K562 (cell line): ENCODE data around the gene KCNC4. TPM values are rescaled to one million over a fixed set of nuclear protein-coding genes. Genes with fewer than 3 reads are reported as not detected.

ENCODE experiments used
- ATAC-seq: fragments of 200-7000 bp; cut with Tn5 transposase; 3 replicates; pipeline ENCODE4 v1.9.1; 2020; ENCODE audit warnings: moderate library complexity
- BruUV-seq: library from RNA; stranded (reverse); fragments of 400-500 nt; replicated peaks from 2 replicates; lab custom pipeline; 2021; lab: Mats Ljungman, UMichigan
- CTCF ChIA-PET: fragments of 300-600 bp; formaldehyde crosslinking; extraction: SDS; loops from one replicate; lab custom pipeline; 2021; ENCODE audit warnings: low intra/inter-chr PET ratio; lab: Yijun Ruan, JAX
- POLR2A ChIA-PET: fragments of 300-600, 350-650 bp; sonication (Branson Sonifier 250); formaldehyde crosslinking; extraction: SDS; loops from one replicate; lab custom pipeline; 2021; ENCODE audit warnings: antibody characterized with exemption, inconsistent platforms; lab: Yijun Ruan, JAX
- DNase-seq, 4 experiments: peaks; one replicate each; pipeline versions ENCODE4 v3.0.0 to v3.0.0-alpha.2; 2011 to 2018; ENCODE audit warnings: low spot score in 3 of 4, mixed read lengths in 3 of 4; ENCODE audit errors: extremely low read depth in 1 of 4
- FAIRE-seq: peaks from 2 replicates; lab custom pipeline; 2011; peaks lifted over from hg19 to GRCh38; lab: Jason Lieb, UNC
- H2AFZ ChIP-seq: 2 replicates; pipeline ENCODE4 v1.6.0; 2011; ENCODE audit warnings: low read depth, low read length, control low read depth, inconsistent platforms
- H3K27ac ChIP-seq: fragments of 200-600 bp; 3 replicates; pipeline ENCODE4 v1.8.0; 2011; ENCODE audit warnings: low read depth, mild to moderate bottlenecking, control low read depth, inconsistent platforms, low read length, moderate library complexity, mixed read lengths; ENCODE audit errors: extremely low read depth
- H3K27me3 ChIP-seq, 2 experiments: fragments of 300-600 bp in 1 of 2; 2 replicates in 1 of 2; 3 replicates in 1 of 2; pipeline versions ENCODE4 v1.6.0 to v1.8.0; 2011; ENCODE audit warnings: inconsistent platforms in 2 of 2, low read length in 2 of 2, mild to moderate bottlenecking in 1 of 2, mixed read lengths in 1 of 2, moderate library complexity in 1 of 2; ENCODE audit not compliant: control insufficient read depth in 2 of 2, insufficient read depth in 2 of 2
- H3K36me3 ChIP-seq: fragments of 300-600 bp; 3 replicates; pipeline ENCODE4 v1.8.0; 2011; ENCODE audit warnings: mild to moderate bottlenecking, low read length, inconsistent platforms; ENCODE audit not compliant: control insufficient read depth, insufficient read depth
- H3K4me1 ChIP-seq, 2 experiments: fragments of 200-600 bp in 1 of 2; replicated peaks in 1 of 2; 2 replicates in 1 of 2; 3 replicates in 1 of 2; pipeline versions ENCODE4 v1.5.1 to v1.8.0; 2011; ENCODE audit warnings: inconsistent platforms in 2 of 2, low read length in 2 of 2, mild to moderate bottlenecking in 1 of 2, mixed read lengths in 1 of 2, moderate library complexity in 1 of 2; ENCODE audit not compliant: control insufficient read depth in 2 of 2, insufficient read depth in 2 of 2
- H3K4me2 ChIP-seq: 2 replicates; pipeline ENCODE4 v1.6.1; 2011; ENCODE audit warnings: low read length, control low read depth, inconsistent platforms, mixed read lengths; ENCODE audit not compliant: insufficient read depth
- H3K4me3 ChIP-seq: fragments of 200-600 bp; sonication (generic), shearing (Covaris generic); 2 replicates; pipeline ENCODE4 v1.5.1; 2016; ENCODE audit warnings: control low read depth, inconsistent platforms
- H3K79me2 ChIP-seq: fragments of 200-600 bp; 3 replicates; pipeline ENCODE4 v1.8.0; 2011; ENCODE audit warnings: low read length, inconsistent platforms; ENCODE audit not compliant: control insufficient read depth, insufficient read depth
- H3K9ac ChIP-seq, 2 experiments: 2 replicates each; pipeline versions ENCODE4 v1.6.0 to v1.6.1; 2011; ENCODE audit warnings: low read depth in 2 of 2, low read length in 2 of 2, control low read depth in 1 of 2, inconsistent platforms in 1 of 2, mild to moderate bottlenecking in 1 of 2, mixed read lengths in 1 of 2; ENCODE audit not compliant: insufficient read depth in 1 of 2
- H3K9me1 ChIP-seq: one replicate; pipeline ENCODE4 v1.6.0; 2011; ENCODE audit warnings: inconsistent platforms, mild to moderate bottlenecking, low read length, moderate library complexity; ENCODE audit not compliant: control insufficient read depth, insufficient read depth
- H3K9me3 ChIP-seq: replicated peaks from 2 replicates; pipeline ENCODE4 v1.5.1; 2011; ENCODE audit warnings: low read depth, low read length, inconsistent platforms; ENCODE audit not compliant: control insufficient read depth, insufficient read depth
- H4K20me1 ChIP-seq: replicated peaks from 2 replicates; pipeline ENCODE4 v1.6.1; 2011; ENCODE audit warnings: low read length, inconsistent platforms, mixed read lengths; ENCODE audit not compliant: control insufficient read depth, insufficient read depth
- CBFA2T2 ChIP-seq: fragments of 450-650 bp; conservative IDR thresholded peaks from 2 replicates; pipeline ENCODE4 v1.6.1; 2017; ENCODE audit warnings: mild to moderate bottlenecking
- CBX5 ChIP-seq: IDR thresholded peaks from 2 replicates; pipeline ENCODE4 v1.6.1; 2014; ENCODE audit warnings: low read depth, borderline replicate concordance
- HEY1 ChIP-seq: fragments of 250-450 bp; sonication (Bioruptor Pico); IDR thresholded peaks from 2 replicates; pipeline ENCODE4 v1.5.0; 2020; ENCODE audit warnings: mild to moderate bottlenecking, moderate library complexity, borderline replicate concordance
- HNRNPH1 ChIP-seq: fragments of 200-400 bp; formaldehyde crosslinking; optimal IDR thresholded peaks from 2 replicates; pipeline ENCODE3; 2017; ENCODE audit warnings: low read depth, mild to moderate bottlenecking, low read length, moderate library complexity
- ILK ChIP-seq: fragments of 450-650 bp; IDR thresholded peaks from 2 replicates; pipeline ENCODE4 v1.6.1; 2016; ENCODE audit warnings: missing genetic modification characterization, low read depth, mild to moderate bottlenecking, missing compliant biosample characterization, moderate library complexity, borderline replicate concordance
- KLF6 ChIP-seq: fragments of 250-450 bp; sonication (Bioruptor Pico); IDR thresholded peaks from 2 replicates; pipeline ENCODE4 v1.4.0; 2020; ENCODE audit warnings: mild to moderate bottlenecking, moderate library complexity, borderline replicate concordance
- MCM7 ChIP-seq, 2 experiments: fragments of 450-650 bp; IDR thresholded peaks; 2 replicates each; pipeline ENCODE4 v1.6.1; 2016 to 2018
- RBM34 ChIP-seq: fragments of 200-400 bp; formaldehyde crosslinking; IDR thresholded peaks from 2 replicates; pipeline ENCODE4 v1.6.1; 2018; ENCODE audit warnings: low read length, borderline replicate concordance; ENCODE audit not compliant: insufficient read depth
- SP2 ChIP-seq: IDR thresholded peaks from 2 replicates; pipeline ENCODE4 v1.6.1; 2011; ENCODE audit warnings: mild to moderate bottlenecking, low read depth, low read length, moderate library complexity; ENCODE audit not compliant: poor library complexity, severe bottlenecking; ENCODE audit errors: extremely low read depth
- TFE3 ChIP-seq: fragments of 450-650 bp; formaldehyde crosslinking; IDR thresholded peaks from 2 replicates; pipeline ENCODE4 v1.4.0; 2020; ENCODE audit warnings: mild to moderate bottlenecking, mixed read lengths
- TRIM24 ChIP-seq, 2 experiments: fragments of 450-650 bp; IDR thresholded peaks; 2 replicates each; pipeline ENCODE4 v1.6.1; 2016
- XRCC4 ChIP-seq: IDR thresholded peaks from one replicate; pipeline ENCODE4 v1.6.1; 2011; ENCODE audit not compliant: insufficient read depth, insufficient read length; ENCODE audit errors: extremely low read depth
- ZFP1 ChIP-seq: fragments of 450-650 bp; formaldehyde crosslinking; IDR thresholded peaks from 2 replicates; pipeline ENCODE4 v1.4.0; 2020; ENCODE audit warnings: mild to moderate bottlenecking, mixed read lengths
- ZNF239 ChIP-seq: fragments of 250-450 bp; sonication (Bioruptor Pico); IDR thresholded peaks from 2 replicates; pipeline ENCODE4 v1.4.0; 2020; ENCODE audit warnings: mild to moderate bottlenecking
- ZNF398 ChIP-seq: fragments of 250-450 bp; sonication (Bioruptor Pico); IDR thresholded peaks from 2 replicates; pipeline ENCODE4 v1.8.0; 2021; ENCODE audit warnings: moderate library complexity, mild to moderate bottlenecking, inconsistent platforms
- ZNF436 ChIP-seq: fragments of 250-450, 450-650 bp; sonication (Bioruptor Pico); formaldehyde crosslinking; IDR thresholded peaks from 2 replicates; pipeline ENCODE4 v1.7.0; 2020; ENCODE audit warnings: mild to moderate bottlenecking
- ZNF584 ChIP-seq: fragments of 200-800 bp; sonication (Bioruptor generic); IDR thresholded peaks from 2 replicates; pipeline ENCODE4 v1.6.1; 2016; ENCODE audit warnings: low read depth, mild to moderate bottlenecking, missing genetic modification characterization, missing compliant biosample characterization
- ZNF589 ChIP-seq: fragments of 200-800 bp; sonication (Bioruptor generic); IDR thresholded peaks from 2 replicates; pipeline ENCODE4 v1.6.1; 2016; ENCODE audit warnings: low read depth, missing genetic modification characterization, missing compliant biosample characterization
- ZNF699 ChIP-seq: fragments of 250-450 bp; sonication (Bioruptor Pico); IDR thresholded peaks from 2 replicates; pipeline ENCODE4 v1.8.0; 2021; ENCODE audit warnings: mild to moderate bottlenecking, moderate library complexity; ENCODE audit not compliant: insufficient replicate concordance
- WGBS: fragments of 100-300 bp; shearing (Covaris generic); methylation state at CpG from one replicate; pipeline ENCODE4 v1.1.6; 2016; ENCODE audit warnings: low coverage, mixed read lengths; ENCODE audit not compliant: insufficient coverage; ENCODE audit errors: missing lambda C conversion rate; 5-methylcytosine and 5-hydroxymethylcytosine counted together
- in situ Hi-C: fragments of 300-500 bp; cut with MboI; formaldehyde crosslinking; loops from 4 replicates; pipeline ENCODE4 v1.15.0; 2018; ENCODE audit warnings: inconsistent platforms, mixed read lengths
- intact Hi-C: fragments of 100-400 bp; cut with micrococcal nuclease; formaldehyde crosslinking; loops from 2 replicates; pipeline ENCODE4 v1.14.2; 2022
- polyA plus RNA-seq, 8 experiments: library from polyadenylated mRNA; depleted of rRNA in 4 of 8; stranded (reverse) in 5 of 8; unstranded in 3 of 8; fragments of >200 nt; fragmentation: Nextera tagmentation in 2 of 8; fragmentation: Illumina TruSeq in 1 of 8; extraction: Ambion mirVana in 2 of 8; extraction: Trizol in 1 of 8; gene quantifications; 2 replicates each; pipeline versions ENCODE4 v1.2.1 to v1.2.3, GENCODE V29; 2011 to 2014; ENCODE audit warnings: inconsistent platforms in 1 of 8, missing spikeins in 1 of 8
- total RNA-seq, 7 experiments: library from RNA; depleted of rRNA in 6 of 7; stranded (reverse); fragments of >200 nt in 6 of 7; fragmentation: Illumina TruSeq in 2 of 7; extraction: Trizol in 2 of 7; gene quantifications; 2 replicates each; pipeline versions ENCODE4 v1.2.1 to v1.2.3, GENCODE V29; 2011 to 2021; ENCODE audit warnings: low replicate concordance in 1 of 7

The KCNC4 gene
- total and polyA plus RNA-seq, 9 of the 15 experiments (the other 6 are each of a cell fraction or from before 2014, with no cell fraction given): 0.07 to 1.8 (median 0.73) TPM

GRCh38 chr1:110253213-110253612 is 43.1 kb downstream of the KCNC4 start (continued):
- TF ChIP-seq TFE3 (no peak), ZNF589 (CRISPR knock-in tag) (no peak), XRCC4 (no peak)

- ChIA-PET CTCF (no interaction called here), POLR2A (interaction anchor here (0.7 to 1.9 kb wide), 3 partner anchors 9 to 16 kb away, joined by 3 to 4 read pairs (median 4); no protein-coding TSS in a partner anchor)
- H3K36me3 ChIP-seq: no peaks in the 10 kb centered on the region
- peaks cover 43 to 63% of the 10 kb centered on the region in 2 experiments for H3K27me3 ChIP-seq
- no peaks in the 10 kb centered on the region for H3K9me1 ChIP-seq
- H3K79me2 ChIP-seq: no peaks in the 10 kb centered on the region
- H2AFZ ChIP-seq: no peak overlapping the region
- intact Hi-C loops: no loop called here
- no peak overlapping the region for H3K4me3 ChIP-seq
- in situ Hi-C loops: no loop called here
- H3K27ac ChIP-seq: no peak overlapping the region
- DNase-seq (no peak), FAIRE-seq (no peak), ATAC-seq (0 out of 3 replicates have a peak, but pooled peaks have one; percentile 33)
- no peak overlapping the region for H3K4me2 ChIP-seq
- WGBS: 0% methylated on average over 6 of the region's 6 CpGs
- no peaks in the 10 kb centered on the region for H4K20me1 ChIP-seq
- no peak overlapping the region for H3K9ac ChIP-seq
- BruUV-seq: no TSS peak
- no peaks in the 10 kb centered on the region for H3K4me1 ChIP-seq
- no peaks in the 10 kb centered on the region for H3K9me3 ChIP-seq
- TF ChIP-seq HNRNPH1 (no peak), ZNF239 (CRISPR knock-in tag) (no peak), CBX5 (no peak), HEY1 (no peak), ZNF398 (CRISPR knock-in tag) (no peak), MCM7 (IDR thresholded peaks at IDR 0.05) (no peak), RBM34 (no peak), CBFA2T2 (no peak), SP2 (no peak), ILK (no peak), TRIM24 (IDR thresholded peaks at IDR 0.05) (no peak), ZNF436 (CRISPR knock-in tag) (no peak), KLF6 (no peak), ZFP1 (CRISPR knock-in tag) (no peak), ZNF699 (CRISPR knock-in tag) (no peak), ZNF584 (CRISPR knock-in tag) (no peak)
These were observed 44.7 kb downstream of the KCNC4 start for GRCh38 chr1:110254604-110255391.
